C4-2B (cell line): ENCODE data around the gene BATF.

Experiments
- CTCF ChIP-seq: fragments of 450-650 bp; conservative IDR thresholded peaks from 2 replicates; pipeline ENCODE4 v1.5.1; 2017; ENCODE audit warnings: mild to moderate bottlenecking
- ZFX ChIP-seq: fragments of 450-650 bp; IDR thresholded peaks from 2 replicates; pipeline ENCODE4 v1.6.1; 2017

GRCh38 chr14:75525969-75526368 lies 3.7 kb downstream of the BATF start:
- TF ChIP-seq CTCF: no peak
- TF ChIP-seq ZFX: no peak
